ENCODE measurements around the gene MYH7.
"Not testable (repeated sequence)": the region's sequence is repeated elsewhere in the genome, so short reads cannot be mapped to it uniquely, and the experiment has no call there.

MYH7 gene

GRCh38 chr14:23430016-23430722 is 5.3 kb downstream of the MYH7 start:
- no peak for DNase-seq

DNA sequence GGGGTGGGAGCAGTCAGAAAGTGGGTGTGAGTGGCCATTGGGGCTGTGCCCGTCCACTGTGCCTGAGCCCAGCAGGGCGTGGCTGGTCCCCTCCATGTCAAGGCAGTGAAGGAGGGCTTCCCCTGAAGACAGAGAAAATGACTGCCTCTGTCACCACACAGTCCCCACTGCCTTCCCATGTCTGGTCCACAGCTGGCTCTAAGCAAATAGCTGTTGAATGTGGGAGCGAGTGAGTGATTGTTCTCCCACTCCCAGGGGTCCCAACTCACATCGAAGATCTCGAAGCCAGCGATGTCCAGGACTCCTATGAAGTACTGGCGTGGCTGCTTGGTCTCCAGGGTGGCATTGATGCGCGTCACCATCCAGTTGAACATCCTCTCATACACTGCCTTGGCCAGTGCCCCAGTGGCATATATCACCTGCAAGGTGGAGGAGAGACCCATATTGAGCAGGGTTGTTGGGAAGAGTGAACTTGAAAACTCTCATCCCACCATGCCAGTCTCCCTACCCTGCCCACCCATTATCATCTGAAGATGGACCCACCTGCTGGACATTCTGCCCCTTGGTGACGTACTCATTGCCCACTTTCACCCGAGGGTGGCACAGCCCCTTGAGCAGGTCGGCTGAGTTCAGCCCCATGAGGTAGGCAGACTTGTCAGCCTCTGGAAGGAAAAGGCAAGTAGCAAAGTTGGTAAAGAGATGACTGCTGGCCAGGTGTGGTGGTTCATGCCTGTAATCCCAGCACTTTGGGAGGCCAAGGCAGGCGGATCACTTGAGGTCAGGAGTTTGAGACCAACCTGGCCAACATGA is 6.6 kb downstream of the MYH7 start:
- DNase-seq: no peak

DNA sequence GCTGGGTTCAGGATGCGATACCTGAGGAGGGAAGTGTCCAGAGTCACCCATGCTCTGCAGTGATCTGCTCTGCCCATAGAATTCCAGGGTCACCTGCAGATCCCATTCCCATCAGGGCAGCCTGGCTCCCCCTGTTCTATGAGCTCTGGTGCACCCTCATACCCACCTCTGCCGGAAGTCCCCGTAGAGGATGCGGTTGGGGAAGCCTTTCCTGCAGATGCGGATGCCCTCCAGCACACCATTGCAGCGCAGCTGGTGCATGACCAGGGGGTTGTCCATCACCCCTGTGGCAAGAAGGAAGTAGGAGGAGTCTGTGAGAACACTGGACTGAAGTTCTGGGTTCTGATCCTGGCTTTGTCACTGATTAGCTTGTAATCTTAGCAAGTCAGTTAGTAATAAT is 9.7 kb downstream of the MYH7 start:
- DNase-seq: not testable (repeated sequence)

- DNase-seq: no peak
Observed at GRCh38 chr14:23425169-23425568, 10.3 kb downstream of the MYH7 start.

- DNase-seq: no peak
Observed at GRCh38 chr14:23423657-23424056, 11.8 kb downstream of the MYH7 start.

DNA sequence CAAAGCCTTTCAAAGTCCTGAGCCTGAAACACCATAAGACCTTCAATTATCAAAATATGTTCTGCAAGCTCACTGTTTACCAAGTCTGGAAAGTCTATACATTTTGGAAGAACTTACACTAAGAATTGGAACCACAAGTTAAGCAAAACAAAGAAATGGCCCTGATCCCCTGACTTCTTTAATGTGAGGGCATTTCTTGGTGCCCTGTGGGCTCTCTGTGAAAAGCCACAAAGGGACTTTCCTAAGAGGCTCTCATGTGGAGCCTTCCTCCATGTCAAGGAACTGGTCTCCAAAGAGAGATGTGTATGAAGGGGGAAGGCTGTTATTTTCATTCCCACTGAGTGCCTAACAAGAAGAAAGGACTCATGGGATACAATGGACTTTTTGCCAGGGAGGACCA is 13.9 kb downstream of the MYH7 start:
- no peak for DNase-seq

DNA sequence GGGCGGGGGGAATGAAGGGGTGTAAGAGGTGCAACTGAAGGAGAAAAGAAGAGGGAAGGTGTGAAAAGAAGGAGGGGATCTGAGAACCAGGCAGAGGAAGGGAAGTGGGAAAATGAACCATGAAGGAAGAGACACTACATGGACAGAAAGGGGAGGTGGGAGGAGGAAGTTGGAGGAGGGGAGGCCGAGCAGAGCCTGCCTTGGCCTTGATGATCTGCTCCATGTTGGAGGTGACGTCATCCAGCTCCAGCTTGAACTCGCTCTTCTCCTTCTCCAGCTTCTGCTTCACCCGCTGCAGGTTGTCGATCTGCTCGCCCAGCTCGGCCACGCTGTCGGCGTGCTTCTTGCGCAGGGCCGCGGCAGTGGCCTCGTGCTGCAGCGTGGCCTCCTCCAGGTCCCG is 15.8 kb downstream of the MYH7 start:
- not testable (repeated sequence) for DNase-seq

DNA sequence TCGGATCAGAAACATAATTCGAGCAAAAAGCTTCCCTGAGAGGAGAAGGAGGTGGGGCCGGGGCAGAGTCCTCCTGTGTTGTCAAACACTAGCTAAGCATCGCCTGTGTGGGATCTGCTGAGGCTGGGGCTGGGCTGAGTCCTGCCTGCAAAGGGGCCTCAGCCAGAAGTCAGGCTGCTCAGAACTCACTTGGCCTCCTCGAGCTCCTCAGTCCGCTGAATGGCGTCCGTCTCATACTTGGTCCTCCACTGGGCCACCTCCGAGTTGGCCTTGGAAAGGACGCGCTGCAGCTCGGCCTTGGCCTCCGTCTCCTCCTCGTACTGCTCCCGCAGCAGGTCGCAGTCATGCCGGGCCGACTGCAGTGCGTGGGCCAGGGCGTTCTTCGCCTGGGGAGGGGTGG is 17.4 kb downstream of the MYH7 start:
- no peak for DNase-seq

GRCh38 chr14:23417269-23417668 is 18.2 kb downstream of the MYH7 start:
- DNase-seq: not testable (repeated sequence)

DNA sequence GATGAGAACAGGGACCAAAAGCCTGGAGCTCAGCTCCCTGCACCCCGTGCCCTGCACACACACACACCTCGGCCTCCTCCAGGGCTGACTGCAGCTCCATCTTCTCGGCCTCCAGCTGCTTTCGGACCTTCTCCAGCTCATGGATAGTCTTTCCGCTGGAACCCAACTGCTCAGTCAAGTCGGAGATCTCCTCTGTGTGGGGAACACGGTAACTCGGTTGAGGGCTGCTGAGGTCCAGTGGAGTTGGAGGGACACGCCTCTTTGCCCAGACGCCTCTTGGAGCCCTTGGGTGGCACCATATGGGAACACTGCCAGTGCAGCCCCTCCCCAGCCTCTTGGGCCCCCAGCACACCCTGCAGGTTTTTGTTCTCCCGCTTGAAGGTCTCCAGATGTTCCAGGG is 18.7 kb downstream of the MYH7 start:
- no peak for DNase-seq

DNA sequence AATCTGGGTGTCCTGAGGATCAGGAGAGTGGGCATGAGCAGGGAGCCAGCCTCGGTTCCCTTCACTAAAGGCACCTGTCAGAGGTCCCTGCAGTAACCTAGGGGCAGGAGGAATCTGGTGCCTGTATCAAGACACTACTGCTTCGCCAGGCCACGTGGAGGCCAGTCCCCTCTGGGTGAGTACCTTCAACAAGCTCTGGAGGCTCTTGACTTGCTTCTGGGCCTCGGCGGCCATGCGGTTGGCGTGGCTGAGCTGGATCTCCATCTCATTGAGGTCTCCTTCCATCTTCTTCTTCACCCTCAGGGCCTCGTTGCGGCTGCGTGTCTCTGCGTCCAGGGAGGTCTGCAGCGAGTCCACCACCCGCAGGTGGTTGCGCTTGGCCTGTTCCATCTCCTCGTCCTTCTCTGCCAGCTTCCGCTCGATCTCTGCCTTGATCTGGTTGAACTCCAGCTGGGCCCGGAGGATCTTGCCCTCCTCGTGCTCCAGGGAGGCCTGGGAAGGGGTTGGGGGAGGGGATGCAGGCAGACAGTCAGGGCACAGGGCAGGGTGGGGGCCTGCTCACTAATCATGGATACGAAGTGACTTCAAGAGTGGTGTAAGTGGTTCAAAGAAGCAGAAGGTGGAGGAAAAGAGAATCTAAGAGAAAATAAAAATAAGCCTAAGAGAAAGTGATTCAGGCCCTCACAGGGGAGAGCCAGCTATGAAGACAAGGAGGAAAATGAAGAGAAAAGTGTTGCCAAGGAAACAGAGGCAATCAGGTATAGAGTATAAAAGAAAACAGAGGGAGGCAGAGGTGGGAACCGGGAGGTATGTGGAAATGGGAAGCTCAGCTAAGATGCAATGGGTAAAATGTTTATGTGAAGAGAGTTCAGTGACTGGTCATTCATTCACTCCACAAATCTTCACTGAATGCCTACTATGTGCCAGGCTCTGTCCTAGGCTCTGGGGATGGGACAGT is 19.4 kb downstream of the MYH7 start:
- DNase-seq: no peak

- DNase-seq: no peak
Observed at GRCh38 chr14:23414906-23415820, 20.3 kb downstream of the MYH7 start.

- no peak for DNase-seq
Observed at GRCh38 chr14:23414254-23414653, 21.2 kb downstream of the MYH7 start.

GRCh38 chr14:23413681-23414080 is 21.8 kb downstream of the MYH7 start:
- no peak for DNase-seq

- no peak for DNase-seq
Observed at GRCh38 chr14:23411563-23412525, 23.6 kb downstream of the MYH7 start.

GRCh38 chr14:23409966-23410635 is 25.4 kb downstream of the MYH7 start:
- no peak for DNase-seq

DNA sequence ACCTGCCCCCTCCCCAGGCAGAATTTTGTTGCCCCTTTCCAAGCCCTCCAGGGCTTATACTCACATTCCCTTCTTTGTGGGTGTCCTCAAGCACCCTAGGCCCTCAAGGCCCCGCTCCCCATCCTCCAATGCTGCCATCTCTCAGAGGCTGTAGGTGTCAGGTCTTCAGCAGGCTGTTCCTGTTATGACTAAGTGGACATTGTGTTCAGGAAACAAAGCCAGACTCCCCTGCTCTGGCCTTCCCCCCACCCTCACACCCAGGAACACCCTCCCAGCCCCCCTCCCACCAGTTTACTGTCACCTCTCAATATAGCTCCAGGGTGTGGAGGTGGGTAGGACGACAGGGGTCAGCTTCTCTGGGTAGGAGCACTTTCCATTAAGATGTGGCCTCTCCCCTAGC is 26.0 kb downstream of the MYH7 start:
- no peak for DNase-seq

- DNase-seq: no peak
Observed at GRCh38 chr14:23408307-23408630, 27.2 kb downstream of the MYH7 start.

DNA sequence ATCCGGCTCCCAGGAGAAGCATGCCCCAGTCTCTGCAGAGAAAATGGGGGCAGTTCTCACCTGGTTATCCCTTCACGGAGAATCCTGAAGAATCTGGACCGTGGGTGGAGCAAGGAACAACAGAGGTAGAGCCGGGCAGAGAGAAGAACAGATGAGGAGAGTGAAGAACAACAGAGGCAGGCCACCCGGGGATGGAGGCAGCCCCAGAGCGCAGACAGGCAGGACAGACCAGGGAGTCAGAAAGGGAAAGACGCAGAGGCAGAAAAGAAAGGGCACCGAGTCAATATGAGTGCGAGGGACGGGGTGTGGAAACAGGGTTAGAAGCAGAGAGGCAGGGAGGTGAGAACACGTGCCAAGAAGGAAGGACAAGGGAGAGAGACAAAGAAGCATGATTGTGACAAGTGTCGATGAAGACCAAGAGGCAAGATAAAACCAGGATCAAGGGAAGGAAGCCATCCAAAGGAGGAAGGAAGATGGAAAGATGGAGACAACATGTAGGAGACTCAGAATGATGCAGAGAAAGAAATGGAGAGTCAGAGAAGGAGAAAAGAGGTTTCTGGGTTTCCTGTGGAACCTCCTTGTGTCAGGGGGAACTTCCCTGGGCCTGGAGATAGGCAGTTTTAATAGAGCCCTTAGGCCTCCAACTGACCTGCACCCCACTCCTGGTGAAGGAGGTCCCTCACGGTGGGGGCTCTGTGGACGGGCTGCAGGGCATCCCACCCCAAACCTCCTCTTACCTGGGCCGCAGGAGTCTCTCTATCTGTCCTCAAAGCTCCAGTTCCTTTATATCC is 27.7 kb downstream of the MYH7 start, which contains the start of gene MYH6:
Gene MYH6, minus strand, starts transcription at position 758 of the 791 bp plus-strand sequence. CDS start 1,050 bp downstream, outside the sequence.
- DNase-seq: no peak

Measured in midbrain (tissue), 1 donor.